Activated T-cell treated with anti-CD3 and anti-CD28 coated beads, Interleukin-2, amount 50 U/mL, for 24 hours (primary cell): Measurements from ENCODE around the gene BRD4.

Experiments
- DNase-seq: peaks from one replicate; pipeline ENCODE4 v3.0.0-alpha.2; 2020
- H3K27ac Mint-ChIP-seq: 2 replicates; pipeline ENCODE4 v1.8.0; 2020; ENCODE audit warnings: mild to moderate bottlenecking, mixed read lengths
- H3K27me3 Mint-ChIP-seq: 2 replicates; pipeline ENCODE4 v1.8.0; 2020; ENCODE audit warnings: mixed read lengths
- H3K36me3 Mint-ChIP-seq: 2 replicates; pipeline ENCODE4 v1.8.0; 2020; ENCODE audit warnings: low read depth, mixed read lengths
- H3K4me1 Mint-ChIP-seq: 2 replicates; pipeline ENCODE4 v1.8.0; 2020; ENCODE audit warnings: low read depth, mixed read lengths
- H3K4me3 Mint-ChIP-seq: 2 replicates; pipeline ENCODE4 v1.8.0; 2020; ENCODE audit warnings: mild to moderate bottlenecking, moderate library complexity, mixed read lengths
- H3K9me3 Mint-ChIP-seq: 2 replicates; pipeline ENCODE4 v1.8.0; 2020; ENCODE audit warnings: mixed read lengths

The BRD4 gene

DNA sequence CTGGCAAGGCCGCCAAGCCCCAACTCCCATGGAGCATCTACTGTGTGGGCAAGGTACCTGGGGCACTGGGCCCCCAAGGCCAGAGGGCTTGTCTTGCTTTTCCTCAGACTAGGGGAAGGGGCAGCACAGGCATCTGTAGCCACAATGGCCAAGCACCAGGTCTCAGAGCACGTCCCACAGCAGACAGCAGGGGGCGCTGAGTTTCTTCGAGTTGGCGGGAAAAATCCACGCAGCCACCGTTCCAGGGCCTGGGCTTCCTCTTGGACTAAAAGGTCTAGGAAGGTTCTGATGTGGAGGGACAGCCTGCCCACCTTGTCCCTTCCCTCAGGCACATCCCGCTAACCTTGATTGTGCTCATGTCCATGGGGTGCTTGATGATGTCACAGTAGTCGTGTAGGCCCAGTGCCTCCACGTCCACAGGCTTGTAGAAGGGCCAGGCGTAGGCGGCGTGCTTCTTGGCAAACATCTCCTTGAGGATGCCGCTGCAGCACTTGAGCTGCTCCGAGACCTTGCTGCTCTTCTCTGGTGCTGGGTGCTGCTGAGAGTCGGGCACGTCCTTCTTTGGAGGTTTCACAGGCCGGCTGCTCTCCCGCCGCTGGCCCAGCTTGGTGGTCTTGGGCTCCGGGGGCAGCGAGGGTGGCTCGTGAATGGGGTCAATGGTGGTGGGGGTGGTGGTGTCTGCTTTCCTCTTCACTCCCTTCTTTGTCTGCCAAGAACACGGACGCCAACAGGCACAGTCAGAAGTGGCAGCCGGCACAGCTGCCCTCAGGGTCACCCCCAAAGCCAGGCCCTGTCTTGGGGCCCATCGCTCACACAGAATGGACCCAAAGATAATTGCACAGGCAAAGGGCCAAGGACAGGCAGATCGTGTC lies 68.0 kb downstream of the BRD4 start:
- Mint-ChIP-seq H3K27ac (no peak overlapping the region), H3K36me3 (peaks cover 93% of the 10 kb centered on the region), H3K9me3 (no peaks in the 10 kb centered on the region), H3K27me3 (no peaks in the 10 kb centered on the region), H3K4me1 (peaks cover 3% of the 10 kb centered on the region), H3K4me3 (no peak overlapping the region)
- DNase-seq, result peak; percentile 85

DNA sequence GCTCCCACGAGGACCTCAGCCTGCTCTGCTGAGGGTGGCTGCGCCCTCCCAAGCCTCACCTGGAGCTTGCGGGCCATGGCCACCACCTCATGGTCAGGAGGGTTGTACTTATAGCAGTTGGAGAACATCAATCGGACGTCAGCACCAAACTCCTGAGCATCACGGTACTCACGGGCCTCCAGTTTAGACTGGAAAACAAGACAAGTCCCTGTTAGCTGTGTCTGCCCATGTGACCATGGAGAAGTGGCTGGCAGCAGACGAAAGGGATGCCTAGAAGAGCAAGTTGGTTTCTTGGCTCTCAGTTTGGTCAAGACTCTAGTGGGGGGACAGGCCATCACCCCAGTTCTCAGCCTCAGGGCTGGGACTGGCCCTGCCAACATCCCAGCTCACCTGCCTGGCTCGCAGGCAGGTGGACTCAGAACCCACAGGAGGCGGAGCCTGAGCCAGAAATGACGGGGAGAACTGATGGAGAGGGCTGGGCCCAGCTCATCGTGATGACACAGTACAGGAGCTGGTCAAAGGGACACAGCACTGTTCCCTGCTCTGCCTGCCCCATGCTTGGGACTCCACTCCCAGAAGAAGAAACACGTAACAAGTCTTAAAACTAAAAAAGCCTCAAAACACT lies 68.9 kb downstream of the BRD4 start:
- peak overlapping the region; percentile 33 for H3K27ac Mint-ChIP-seq
- H3K36me3 Mint-ChIP-seq, result peaks cover 93% of the 10 kb centered on the region
- no peak for DNase-seq
- H3K4me3 Mint-ChIP-seq, result no peak overlapping the region
- no peaks in the 10 kb centered on the region for H3K27me3 Mint-ChIP-seq
- peaks cover 2% of the 10 kb centered on the region for H3K4me1 Mint-ChIP-seq
- H3K9me3 Mint-ChIP-seq, result no peaks in the 10 kb centered on the region

DNA sequence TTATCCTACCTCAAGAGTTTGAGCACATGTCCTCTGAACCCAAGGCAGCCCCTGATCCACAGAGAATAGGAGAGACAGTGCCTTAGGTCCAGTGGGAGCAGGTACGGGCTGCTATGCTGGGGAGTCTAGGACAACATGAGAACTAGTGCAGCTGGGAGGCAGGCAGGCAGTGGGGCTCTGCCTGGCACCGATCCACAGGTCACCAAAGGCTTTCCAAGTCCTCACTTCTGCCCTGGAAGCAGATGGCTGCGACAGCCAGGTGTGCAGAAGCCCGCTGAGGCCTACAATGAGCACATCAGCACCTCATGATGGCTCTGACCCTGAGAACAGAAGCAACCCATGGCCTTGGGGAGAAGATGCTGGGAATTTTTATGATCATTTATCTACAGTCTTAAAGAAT lies 70.3 kb downstream of the BRD4 start:
- DNase-seq, result no peak
- H3K4me1 Mint-ChIP-seq, result no peaks in the 10 kb centered on the region
- H3K36me3 Mint-ChIP-seq, result peaks cover 93% of the 10 kb centered on the region
- H3K27ac Mint-ChIP-seq, result no peak overlapping the region
- H3K9me3 Mint-ChIP-seq, result no peaks in the 10 kb centered on the region
- no peak overlapping the region for H3K4me3 Mint-ChIP-seq
- no peaks in the 10 kb centered on the region for H3K27me3 Mint-ChIP-seq

GRCh38 chr19:15260939-15261338 lies 71.4 kb downstream of the BRD4 start:
- H3K4me1 Mint-ChIP-seq, result no peaks in the 10 kb centered on the region
- H3K9me3 Mint-ChIP-seq, result no peaks in the 10 kb centered on the region
- H3K27me3 Mint-ChIP-seq, result no peaks in the 10 kb centered on the region
- H3K27ac Mint-ChIP-seq, result peak overlapping the region; percentile 50
- H3K36me3 Mint-ChIP-seq, result peaks cover 94% of the 10 kb centered on the region
- no peak overlapping the region for H3K4me3 Mint-ChIP-seq
- DNase-seq, result no peak

DNA sequence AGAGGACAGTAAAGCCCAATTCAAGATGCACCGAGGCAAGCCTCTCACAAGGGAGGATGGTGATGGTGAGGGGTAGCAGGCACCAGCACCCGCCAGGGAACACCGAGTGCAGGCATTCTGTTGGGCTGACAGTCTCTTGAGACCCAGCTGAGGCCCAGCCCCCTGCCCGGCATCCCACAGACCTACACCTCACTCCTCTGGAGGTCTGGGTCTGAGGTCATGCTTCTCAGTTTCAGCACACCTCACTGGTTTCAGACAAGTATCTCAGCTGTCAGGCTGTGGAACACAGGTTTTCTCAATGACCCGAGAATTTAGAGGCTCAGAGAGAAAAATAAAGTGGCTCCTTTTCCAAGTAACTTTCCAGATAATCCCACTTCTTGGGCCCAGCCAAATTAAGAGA lies 72.4 kb downstream of the BRD4 start:
- H3K27ac Mint-ChIP-seq, result peak overlapping the region; percentile 40
- no peak overlapping the region for H3K4me3 Mint-ChIP-seq
- peaks cover 96% of the 10 kb centered on the region for H3K36me3 Mint-ChIP-seq
- no peak for DNase-seq
- no peaks in the 10 kb centered on the region for H3K27me3 Mint-ChIP-seq
- H3K9me3 Mint-ChIP-seq, result no peaks in the 10 kb centered on the region
- H3K4me1 Mint-ChIP-seq, result no peaks in the 10 kb centered on the region

- H3K4me3 Mint-ChIP-seq, result no peak overlapping the region
- H3K4me1 Mint-ChIP-seq, result no peaks in the 10 kb centered on the region
- DNase-seq, result no peak
- no peaks in the 10 kb centered on the region for H3K9me3 Mint-ChIP-seq
- H3K27ac Mint-ChIP-seq, result no peak overlapping the region
- H3K27me3 Mint-ChIP-seq, result no peaks in the 10 kb centered on the region
- H3K36me3 Mint-ChIP-seq, result peaks cover 96% of the 10 kb centered on the region
These were observed 74.6 kb downstream of the BRD4 start for GRCh38 chr19:15257782-15258181.

- no peak for DNase-seq
- no peaks in the 10 kb centered on the region for H3K4me1 Mint-ChIP-seq
- no peaks in the 10 kb centered on the region for H3K27me3 Mint-ChIP-seq
- no peak overlapping the region for H3K4me3 Mint-ChIP-seq
- no peak overlapping the region for H3K27ac Mint-ChIP-seq
- no peaks in the 10 kb centered on the region for H3K9me3 Mint-ChIP-seq
- peaks cover 97% of the 10 kb centered on the region for H3K36me3 Mint-ChIP-seq
These were observed 75.5 kb downstream of the BRD4 start for GRCh38 chr19:15256708-15257331.

- DNase-seq, result no peak
- H3K9me3 Mint-ChIP-seq, result no peaks in the 10 kb centered on the region
- H3K27me3 Mint-ChIP-seq, result no peaks in the 10 kb centered on the region
- peak overlapping the region; percentile 41 for H3K27ac Mint-ChIP-seq
- no peaks in the 10 kb centered on the region for H3K4me1 Mint-ChIP-seq
- H3K36me3 Mint-ChIP-seq, result peaks cover 98% of the 10 kb centered on the region
- no peak overlapping the region for H3K4me3 Mint-ChIP-seq
These were observed 76.9 kb downstream of the BRD4 start for GRCh38 chr19:15255359-15255990.

- Mint-ChIP-seq H3K4me1 (no peaks in the 10 kb centered on the region), H3K27me3 (no peaks in the 10 kb centered on the region), H3K9me3 (no peaks in the 10 kb centered on the region), H3K27ac (no peak overlapping the region), H3K4me3 (no peak overlapping the region), H3K36me3 (peaks cover 98% of the 10 kb centered on the region)
- DNase-seq, result no peak
These were observed 77.8 kb downstream of the BRD4 start for GRCh38 chr19:15254547-15254946.

DNA sequence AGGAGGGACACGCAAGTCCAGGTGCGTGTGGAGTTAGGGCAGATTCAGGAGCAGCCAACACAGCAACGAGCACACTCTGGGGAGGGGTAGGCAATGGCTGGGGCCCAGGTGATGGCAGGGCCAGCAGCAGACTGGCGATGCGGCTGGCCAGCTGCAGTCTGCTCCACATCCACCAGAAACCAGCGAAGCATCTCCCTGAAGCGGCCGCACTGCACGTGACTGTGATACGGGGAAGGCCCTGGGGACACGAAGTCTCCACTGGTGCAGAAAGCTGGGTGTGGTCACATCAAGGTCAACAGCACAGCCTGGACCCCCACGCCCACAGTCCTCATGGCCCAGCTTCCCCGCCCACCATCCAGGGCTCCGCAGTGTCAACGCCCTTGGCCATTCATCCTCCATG lies 78.8 kb downstream of the BRD4 start:
- Mint-ChIP-seq H3K4me1 (no peaks in the 10 kb centered on the region), H3K36me3 (peaks cover 97% of the 10 kb centered on the region), H3K4me3 (no peak overlapping the region), H3K27me3 (no peaks in the 10 kb centered on the region), H3K27ac (peak overlapping the region; percentile 56), H3K9me3 (no peaks in the 10 kb centered on the region)
- no peak for DNase-seq

GRCh38 chr19:15253061-15253460 lies 79.3 kb downstream of the BRD4 start:
- Mint-ChIP-seq H3K4me1 (no peaks in the 10 kb centered on the region), H3K36me3 (peaks cover 97% of the 10 kb centered on the region), H3K27ac (no peak overlapping the region), H3K4me3 (no peak overlapping the region), H3K9me3 (no peaks in the 10 kb centered on the region), H3K27me3 (no peaks in the 10 kb centered on the region)
- no peak for DNase-seq

- DNase-seq, result no peak
- H3K27ac Mint-ChIP-seq, result peak overlapping the region; percentile 6
- no peaks in the 10 kb centered on the region for H3K4me1 Mint-ChIP-seq
- no peaks in the 10 kb centered on the region for H3K9me3 Mint-ChIP-seq
- H3K27me3 Mint-ChIP-seq, result no peaks in the 10 kb centered on the region
- no peak overlapping the region for H3K4me3 Mint-ChIP-seq
- peaks cover 97% of the 10 kb centered on the region for H3K36me3 Mint-ChIP-seq
These were observed 79.8 kb downstream of the BRD4 start for GRCh38 chr19:15252398-15253018.

GRCh38 chr19:15251749-15252397 lies 80.5 kb downstream of the BRD4 start:
- no peak overlapping the region for H3K27ac Mint-ChIP-seq
- peaks cover 96% of the 10 kb centered on the region for H3K36me3 Mint-ChIP-seq
- H3K27me3 Mint-ChIP-seq, result no peaks in the 10 kb centered on the region
- no peak overlapping the region for H3K4me3 Mint-ChIP-seq
- H3K4me1 Mint-ChIP-seq, result no peaks in the 10 kb centered on the region
- no peaks in the 10 kb centered on the region for H3K9me3 Mint-ChIP-seq
- no peak for DNase-seq
